ENCODE measurements around the gene PPP2R3A.

DNA sequence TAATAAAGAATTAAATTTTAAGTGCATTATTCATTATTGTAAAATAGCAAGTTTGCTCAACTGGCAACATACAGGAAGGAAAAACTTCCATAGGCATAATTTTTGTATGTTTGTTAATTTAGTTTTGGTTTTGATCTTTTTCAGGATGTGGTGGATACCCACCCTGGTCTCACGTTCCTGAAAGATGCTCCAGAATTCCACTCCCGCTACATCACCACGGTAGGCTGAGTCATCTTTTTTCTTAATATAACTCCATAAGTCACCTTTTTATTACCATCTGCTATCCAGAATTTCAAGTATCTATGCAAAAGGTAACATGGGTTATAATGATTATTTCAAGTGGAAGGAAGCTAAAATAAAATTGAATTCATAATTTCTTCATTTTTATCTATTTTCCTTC lies 104.8 kb downstream of the PPP2R3A start:
- TF ChIP-seq, protein P1, sequence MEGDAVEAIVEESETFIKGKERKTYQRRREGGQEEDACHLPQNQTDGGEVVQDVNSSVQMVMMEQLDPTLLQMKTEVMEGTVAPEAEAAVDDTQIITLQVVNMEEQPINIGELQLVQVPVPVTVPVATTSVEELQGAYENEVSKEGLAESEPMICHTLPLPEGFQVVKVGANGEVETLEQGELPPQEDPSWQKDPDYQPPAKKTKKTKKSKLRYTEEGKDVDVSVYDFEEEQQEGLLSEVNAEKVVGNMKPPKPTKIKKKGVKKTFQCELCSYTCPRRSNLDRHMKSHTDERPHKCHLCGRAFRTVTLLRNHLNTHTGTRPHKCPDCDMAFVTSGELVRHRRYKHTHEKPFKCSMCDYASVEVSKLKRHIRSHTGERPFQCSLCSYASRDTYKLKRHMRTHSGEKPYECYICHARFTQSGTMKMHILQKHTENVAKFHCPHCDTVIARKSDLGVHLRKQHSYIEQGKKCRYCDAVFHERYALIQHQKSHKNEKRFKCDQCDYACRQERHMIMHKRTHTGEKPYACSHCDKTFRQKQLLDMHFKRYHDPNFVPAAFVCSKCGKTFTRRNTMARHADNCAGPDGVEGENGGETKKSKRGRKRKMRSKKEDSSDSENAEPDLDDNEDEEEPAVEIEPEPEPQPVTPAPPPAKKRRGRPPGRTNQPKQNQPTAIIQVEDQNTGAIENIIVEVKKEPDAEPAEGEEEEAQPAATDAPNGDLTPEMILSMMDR (IDR thresholded peaks at IDR 0.05) = no peak
- no peak for TF ChIP-seq POLR2A (IDR thresholded peaks at IDR 0.05)
